Peyer's patch (tissue), 4 donors: ENCODE results near the gene VPS8. TPM values are rescaled to one million over a fixed set of nuclear protein-coding genes. Genes with fewer than 3 reads are reported as not detected.
A peak's percentile ranks its signal among the peaks of the same experiment; 100 is the strongest.
"Not testable (repeated sequence)": the region's sequence is repeated elsewhere in the genome, so short reads cannot be mapped to it uniquely, and the experiment has no call there.

Experiments
- DNase-seq, 3 donors: peaks; one replicate each; pipeline ENCODE4 v3.0.0-alpha.2; 2017 to 2019
- H3K27ac ChIP-seq, 4 donors: fragments of 200-600 bp; sonication (generic); one replicate each; pipeline ENCODE4 v1.5.1; 2016 to 2019
- H3K27me3 ChIP-seq, 2 donors: fragments of 200-600 bp; sonication (generic); one replicate each; pipeline ENCODE4 v1.5.1; 2019
- H3K36me3 ChIP-seq, 3 donors: fragments of 200-600 bp; sonication (generic); one replicate each; pipeline ENCODE4 v1.5.1; 2016 to 2019
- H3K4me1 ChIP-seq, 4 donors: fragments of 200-600 bp; sonication (generic); one replicate each; pipeline ENCODE4 v1.5.1; 2016 to 2019
- H3K4me3 ChIP-seq, 4 donors: fragments of 200-600 bp; sonication (generic); 1 replicate in 3 of 4; 2 replicates in 1 of 4; pipeline ENCODE4 v1.5.1; 2016 to 2019; ENCODE audit warnings: mild to moderate bottlenecking in 1 of 4
- H3K9me3 ChIP-seq, 4 donors: fragments of 200-600 bp; sonication (generic); one replicate each; pipeline ENCODE4 v1.5.1; 2016 to 2019; ENCODE audit warnings: mild to moderate bottlenecking in 1 of 4
- POLR2A ChIP-seq, 2 donors: fragments of 450-650 bp; IDR thresholded peaks; one replicate each; pipeline ENCODE4 v1.5.1; 2017; ENCODE audit warnings: antibody characterized with exemption in 2 of 2, mild to moderate bottlenecking in 2 of 2, moderate library complexity in 2 of 2
- total RNA-seq, 4 donors: library from RNA; depleted of rRNA; stranded (reverse); fragments of >200 nt; gene quantifications; one replicate each; pipeline ENCODE4 v1.1.0, GENCODE V29; 2016
- TF ChIP-seq, protein P1 (sequence below), 6 experiments: fragments of 450-650 bp in 4 of 6; fragments of 200-600 bp in 2 of 6; sonication (generic) in 1 of 6; IDR thresholded peaks; one replicate each; pipeline ENCODE4 v1.5.1; 2017 to 2019; ENCODE audit warnings: antibody characterized with exemption in 6 of 6, mild to moderate bottlenecking in 3 of 6, moderate library complexity in 1 of 6

Gene VPS8
- total RNA-seq, 4 donors from 2014 or later, result 49.7 to 109 (median 74.3) TPM

- Histone ChIP-seq H3K27ac (no peak overlapping the region), H3K27me3 (no peaks in the 10 kb centered on the region), H3K9me3 (no peaks in the 10 kb centered on the region), H3K4me1 (no peaks in the 10 kb centered on the region), H3K36me3 (peaks cover 0 to 9% (median 0%) of the 10 kb centered on the region in 3 donors), H3K4me3 (no peak overlapping the region)
- TF ChIP-seq, protein P1, sequence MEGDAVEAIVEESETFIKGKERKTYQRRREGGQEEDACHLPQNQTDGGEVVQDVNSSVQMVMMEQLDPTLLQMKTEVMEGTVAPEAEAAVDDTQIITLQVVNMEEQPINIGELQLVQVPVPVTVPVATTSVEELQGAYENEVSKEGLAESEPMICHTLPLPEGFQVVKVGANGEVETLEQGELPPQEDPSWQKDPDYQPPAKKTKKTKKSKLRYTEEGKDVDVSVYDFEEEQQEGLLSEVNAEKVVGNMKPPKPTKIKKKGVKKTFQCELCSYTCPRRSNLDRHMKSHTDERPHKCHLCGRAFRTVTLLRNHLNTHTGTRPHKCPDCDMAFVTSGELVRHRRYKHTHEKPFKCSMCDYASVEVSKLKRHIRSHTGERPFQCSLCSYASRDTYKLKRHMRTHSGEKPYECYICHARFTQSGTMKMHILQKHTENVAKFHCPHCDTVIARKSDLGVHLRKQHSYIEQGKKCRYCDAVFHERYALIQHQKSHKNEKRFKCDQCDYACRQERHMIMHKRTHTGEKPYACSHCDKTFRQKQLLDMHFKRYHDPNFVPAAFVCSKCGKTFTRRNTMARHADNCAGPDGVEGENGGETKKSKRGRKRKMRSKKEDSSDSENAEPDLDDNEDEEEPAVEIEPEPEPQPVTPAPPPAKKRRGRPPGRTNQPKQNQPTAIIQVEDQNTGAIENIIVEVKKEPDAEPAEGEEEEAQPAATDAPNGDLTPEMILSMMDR (IDR thresholded peaks at IDR 0.05), result no peak
- TF ChIP-seq POLR2A (IDR thresholded peaks at IDR 0.05), result no peak
- DNase-seq, result no peak
Observed at GRCh38 chr3:184899953-184900595, 88.1 kb downstream of the VPS8 start.

GRCh38 chr3:184907031-184907430 lies 95.1 kb downstream of the VPS8 start:
- not testable (repeated sequence) for H3K27me3 ChIP-seq, DNase-seq, H3K36me3 ChIP-seq, H3K27ac ChIP-seq, H3K9me3 ChIP-seq, H3K4me1 ChIP-seq, H3K4me3 ChIP-seq

DNA sequence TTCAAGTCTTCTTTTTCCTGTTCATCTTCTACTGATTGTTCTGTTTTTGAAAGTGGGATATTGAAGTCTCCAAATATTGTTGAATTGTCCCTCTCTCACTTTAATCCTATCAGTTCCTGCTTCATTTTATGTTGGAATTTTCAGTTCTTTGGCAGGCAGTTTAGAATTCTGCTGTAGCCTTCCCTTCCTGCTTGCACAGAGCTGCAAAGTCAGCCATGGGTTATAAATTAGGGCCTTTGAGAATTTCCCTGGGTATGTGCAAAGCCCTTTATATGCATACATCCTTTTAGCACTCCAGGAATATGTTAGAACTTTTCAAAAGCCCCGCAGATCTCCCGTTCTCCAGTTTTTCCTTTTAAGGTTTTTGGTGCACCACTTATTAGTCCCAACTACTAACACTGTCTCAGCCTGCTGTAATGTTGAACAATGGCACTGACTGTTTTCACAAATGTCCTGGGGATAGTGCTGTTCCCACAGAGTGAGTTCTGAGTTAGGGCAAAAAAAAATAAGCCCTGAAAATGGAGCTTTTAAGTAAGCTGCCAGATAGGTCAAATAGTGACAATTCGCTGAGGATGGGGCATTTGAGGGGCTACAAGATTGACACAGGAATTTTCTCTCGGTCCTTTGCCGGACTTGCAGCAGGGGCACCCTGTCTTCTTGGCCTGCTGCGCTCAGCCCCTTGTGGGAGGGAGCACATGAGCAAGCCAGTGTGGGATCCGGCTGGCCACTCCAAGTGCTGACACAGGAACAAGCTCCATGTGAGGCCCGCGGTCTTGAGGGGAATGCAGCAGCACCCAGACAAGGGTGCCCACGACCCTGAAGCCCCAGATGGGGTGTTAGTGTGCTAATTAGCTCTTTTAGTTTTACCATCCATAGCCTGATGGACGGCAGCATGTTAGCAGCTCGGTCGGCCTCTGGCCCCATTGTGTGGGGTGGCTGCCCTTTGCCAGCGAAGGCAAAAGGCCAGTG lies 96.0 kb downstream of the VPS8 start:
- Histone ChIP-seq H3K4me3 (no peak overlapping the region), H3K36me3 (peaks cover 0 to 3% (median 0%) of the 10 kb centered on the region in 3 donors), H3K4me1 (peaks cover 0 to 8% (median 0%) of the 10 kb centered on the region in 4 donors), H3K9me3 (no peaks in the 10 kb centered on the region), H3K27me3 (no peaks in the 10 kb centered on the region), H3K27ac (no peak overlapping the region)
- TF ChIP-seq POLR2A (IDR thresholded peaks at IDR 0.05), result no peak
- TF ChIP-seq, protein P1 (IDR thresholded peaks at IDR 0.05), result no peak
- DNase-seq, result no peak

- Histone ChIP-seq H3K4me1 (peaks cover 0 to 8% (median 0%) of the 10 kb centered on the region in 4 donors), H3K4me3 (no peak overlapping the region), H3K27ac (no peak overlapping the region), H3K36me3 (peaks cover 0 to 3% (median 0%) of the 10 kb centered on the region in 3 donors), H3K9me3 (no peaks in the 10 kb centered on the region), H3K27me3 (no peaks in the 10 kb centered on the region)
- TF ChIP-seq, protein P1 (IDR thresholded peaks at IDR 0.05), result no peak
- TF ChIP-seq POLR2A (IDR thresholded peaks at IDR 0.05), result no peak
- no peak for DNase-seq
Observed at GRCh38 chr3:184908859-184909258, 96.9 kb downstream of the VPS8 start.

DNA sequence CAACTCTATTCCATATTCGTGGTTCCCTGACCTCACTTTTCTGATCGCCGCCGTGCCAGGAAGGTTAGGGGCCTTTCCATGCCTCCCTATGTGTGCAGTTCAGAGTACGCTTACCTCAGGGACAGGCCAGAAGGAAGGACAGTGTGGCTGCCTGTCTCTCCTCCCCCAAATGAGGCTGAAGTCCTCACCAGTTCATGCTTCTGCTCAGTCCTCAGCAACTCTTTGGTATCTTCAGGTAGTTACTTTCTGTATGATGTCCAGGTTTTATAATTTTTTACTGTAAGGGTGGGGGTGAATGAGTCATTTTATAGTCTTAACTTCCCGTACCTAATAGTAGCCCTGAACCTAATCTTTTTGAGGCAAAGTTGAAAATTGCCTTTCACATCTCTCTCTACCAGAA lies 98.7 kb downstream of the VPS8 start:
- Histone ChIP-seq H3K27me3 (no peaks in the 10 kb centered on the region), H3K4me3 (no peak overlapping the region), H3K27ac (peak overlapping the region in 3 of 4 donors; percentile 20 to 74 (median 52)), H3K36me3 (peaks cover 0 to 5% (median 0%) of the 10 kb centered on the region in 3 donors), H3K4me1 (peaks cover 0 to 8% (median 0%) of the 10 kb centered on the region in 4 donors), H3K9me3 (no peaks in the 10 kb centered on the region)
- TF ChIP-seq POLR2A (IDR thresholded peaks at IDR 0.05), result no peak
- TF ChIP-seq, protein P1 (IDR thresholded peaks at IDR 0.05), result no peak
- peak in 2 of 3 donors; percentile 53 to 55 for DNase-seq

DNA sequence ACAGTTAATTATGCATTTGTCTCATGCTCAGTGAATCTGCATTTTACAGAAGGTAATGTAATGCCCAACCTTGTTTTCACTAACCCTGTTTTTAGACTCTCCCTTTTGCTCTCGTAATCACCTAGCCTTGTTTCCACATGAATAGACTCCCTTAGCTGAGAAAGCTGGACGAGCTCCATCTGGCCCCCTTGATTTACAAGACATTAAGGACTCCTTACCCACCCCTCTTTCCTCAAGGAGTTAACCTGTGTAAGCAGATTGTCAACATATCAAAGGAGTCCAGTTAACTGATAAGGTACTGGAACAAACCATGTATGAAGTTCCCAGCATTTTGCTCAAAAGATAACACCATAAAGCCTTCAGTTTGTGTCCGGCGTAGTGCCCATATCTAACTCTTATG lies 99.6 kb downstream of the VPS8 start:
- no peak for DNase-seq
- H3K27me3 ChIP-seq, result no peaks in the 10 kb centered on the region
- H3K27ac ChIP-seq, result peak overlapping the region in 1 of 4 donors; percentile 74
- H3K9me3 ChIP-seq, result no peaks in the 10 kb centered on the region
- H3K4me3 ChIP-seq, result no peak overlapping the region
- no peak for TF ChIP-seq POLR2A (IDR thresholded peaks at IDR 0.05)
- TF ChIP-seq, protein P1 (IDR thresholded peaks at IDR 0.05), result no peak
- peaks cover 0 to 8% (median 0%) of the 10 kb centered on the region in 4 donors for H3K4me1 ChIP-seq
- H3K36me3 ChIP-seq, result peaks cover 0 to 12% (median 0%) of the 10 kb centered on the region in 3 donors
